OCI-M2 (cell line): ENCODE measurements around the gene FGF7.
"Not testable (repeated sequence)": the region's sequence is repeated elsewhere in the genome, so short reads cannot be mapped to it uniquely, and the experiment has no call there.

ENCODE experiments used
- DNase-seq: peaks from one replicate; lab custom pipeline; 2025; ENCODE audit not compliant: unreplicated experiment; lab: John Stamatoyannopoulos, UW

The FGF7 gene

DNA sequence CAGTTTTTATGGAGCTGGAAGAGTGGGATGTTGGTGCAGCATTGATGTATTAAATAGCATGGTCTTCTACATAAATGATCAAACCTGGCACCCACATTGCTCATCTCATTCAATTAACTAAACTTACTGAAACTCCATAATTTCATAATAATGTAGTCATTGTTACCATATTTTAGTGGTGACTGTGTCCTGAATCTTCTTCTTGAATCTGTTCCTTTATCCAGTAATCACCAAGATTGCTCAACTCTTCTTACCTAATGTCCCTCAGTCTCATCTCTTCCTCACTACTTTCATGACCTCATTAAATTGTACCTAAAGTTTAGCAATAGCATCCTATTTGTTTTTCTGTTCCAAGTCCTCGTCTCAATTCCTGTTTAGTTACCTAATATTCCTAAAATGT lies 69.8 kb downstream of the FGF7 start:
- no peak for DNase-seq

DNA sequence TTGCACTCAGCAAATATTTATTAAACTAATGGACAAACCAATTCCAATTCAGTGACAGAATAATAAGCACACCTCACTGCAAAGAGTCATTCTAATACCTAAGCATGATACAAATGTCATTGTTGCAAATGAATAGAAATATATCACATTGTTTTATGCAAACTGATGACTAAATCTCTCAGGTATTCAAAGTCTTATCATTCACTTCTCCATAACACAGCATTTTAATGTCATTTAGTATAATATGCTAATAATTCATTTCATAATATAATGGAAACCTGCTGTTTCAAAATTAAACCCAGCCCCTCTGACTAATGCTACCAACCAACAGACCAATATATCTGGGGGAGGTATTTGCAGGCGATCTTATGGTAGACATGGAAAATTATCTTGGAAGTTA lies 71.8 kb downstream of the FGF7 start:
- no peak for DNase-seq

DNA sequence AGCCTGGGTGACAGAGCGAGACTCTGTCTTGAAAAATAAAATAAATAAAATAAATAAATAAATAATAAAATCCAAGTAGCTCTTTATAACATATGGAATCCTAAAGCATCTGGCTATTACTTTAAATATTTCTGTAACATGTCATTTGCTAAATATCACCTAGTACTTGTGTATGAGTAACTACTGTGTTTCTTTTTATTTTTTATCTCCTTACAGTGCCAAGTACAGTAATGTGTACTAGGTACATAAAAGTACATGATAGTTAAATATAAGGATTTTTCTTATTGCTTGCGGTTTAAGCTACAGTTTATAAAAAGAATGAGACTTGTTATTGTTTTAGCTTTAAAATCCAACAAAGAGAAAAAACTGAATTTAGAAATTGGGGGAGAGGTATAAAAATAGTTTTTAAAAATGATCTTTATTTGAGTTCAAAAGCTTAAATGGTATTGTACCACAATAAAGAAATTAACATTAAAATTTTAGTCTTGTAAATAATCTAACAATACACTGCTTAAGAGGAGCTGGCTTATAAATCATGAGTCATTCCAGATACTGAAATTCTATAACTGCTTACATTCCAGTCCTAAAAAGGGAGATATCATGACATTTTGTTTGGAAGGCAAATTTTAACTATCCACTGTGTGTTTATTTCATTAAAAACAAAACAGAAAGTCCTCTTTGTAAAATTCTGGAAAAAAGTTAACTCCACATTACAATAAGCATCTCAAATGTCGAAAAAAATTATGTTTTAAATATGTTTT lies 73.1 kb downstream of the FGF7 start:
- no peak for DNase-seq

DNA sequence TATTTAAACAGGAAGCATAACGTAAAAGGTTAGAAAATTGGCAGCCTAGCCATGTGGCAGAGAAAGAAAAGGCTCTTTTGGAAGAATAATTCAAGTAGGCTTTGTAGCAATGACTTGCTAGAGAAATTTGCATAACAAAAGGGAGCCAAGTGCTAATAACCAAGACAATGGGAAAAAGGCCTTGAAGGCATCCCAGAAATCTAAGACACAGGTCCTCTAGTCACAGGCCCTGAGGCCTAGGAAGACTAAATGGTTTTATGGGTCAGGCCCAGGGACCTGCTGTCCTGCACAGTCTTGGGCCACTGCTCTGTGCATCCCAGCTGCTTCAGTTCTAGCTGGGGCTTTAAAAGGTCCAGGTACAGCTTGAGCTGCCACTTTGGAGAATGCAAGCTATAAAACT lies 78.5 kb downstream of the FGF7 start:
- DNase-seq, result no peak

DNA sequence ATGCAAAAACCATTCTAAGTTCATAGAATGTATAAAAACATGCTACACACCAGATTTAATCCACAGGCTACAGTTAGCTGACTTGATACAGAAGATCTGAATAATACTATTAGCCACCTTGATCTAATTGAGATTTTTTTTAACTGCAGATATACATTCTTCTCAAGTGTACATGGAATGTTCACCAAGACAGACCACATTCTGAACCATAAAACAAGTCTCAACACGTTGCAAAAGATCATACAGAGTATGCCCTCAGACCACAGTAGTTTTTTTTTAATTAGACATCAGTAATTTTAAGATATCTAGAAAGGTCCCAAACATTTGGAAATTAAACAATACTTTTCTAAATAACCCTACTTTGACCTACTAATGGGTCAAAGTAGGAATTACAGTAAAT lies 83.3 kb downstream of the FGF7 start:
- DNase-seq, result no peak

DNA sequence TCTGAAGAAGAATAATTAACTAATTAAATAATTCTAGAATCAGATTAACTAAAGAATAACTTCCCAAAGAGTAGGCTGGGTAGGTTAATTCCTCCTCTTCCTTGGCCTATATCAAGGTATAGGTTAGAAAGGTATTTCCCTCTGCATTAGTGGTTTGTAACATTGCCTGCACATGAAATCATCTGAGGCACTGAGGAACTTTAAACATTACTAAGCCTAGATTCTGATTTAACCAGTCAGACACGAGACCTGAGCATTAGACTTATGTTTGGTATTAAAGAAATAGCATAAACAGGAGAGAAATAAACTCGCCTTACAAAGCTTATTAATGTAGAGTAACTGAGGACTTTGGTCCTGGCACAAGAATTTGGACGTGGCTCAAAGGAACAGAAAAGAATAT lies 84.2 kb downstream of the FGF7 start:
- no peak for DNase-seq

DNA sequence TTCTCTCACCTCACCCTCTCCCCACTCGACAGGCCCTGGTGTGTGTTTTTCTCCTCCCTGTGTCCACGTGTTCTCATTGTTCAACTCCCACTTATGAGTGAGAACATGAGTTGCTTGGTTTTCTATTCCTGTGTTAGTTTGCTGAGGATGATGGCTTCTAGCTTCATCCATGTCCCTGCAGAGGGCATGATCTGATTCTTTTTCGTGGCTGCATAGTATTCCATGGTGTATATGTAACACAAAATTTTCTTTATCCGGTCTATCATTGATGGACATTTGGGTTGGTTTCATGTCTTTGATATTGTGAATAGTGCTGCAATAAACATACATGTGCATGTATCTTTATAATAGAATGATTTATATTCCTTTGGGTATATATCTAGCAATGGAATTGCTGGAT lies 89.7 kb downstream of the FGF7 start:
- not testable (repeated sequence) for DNase-seq

DNA sequence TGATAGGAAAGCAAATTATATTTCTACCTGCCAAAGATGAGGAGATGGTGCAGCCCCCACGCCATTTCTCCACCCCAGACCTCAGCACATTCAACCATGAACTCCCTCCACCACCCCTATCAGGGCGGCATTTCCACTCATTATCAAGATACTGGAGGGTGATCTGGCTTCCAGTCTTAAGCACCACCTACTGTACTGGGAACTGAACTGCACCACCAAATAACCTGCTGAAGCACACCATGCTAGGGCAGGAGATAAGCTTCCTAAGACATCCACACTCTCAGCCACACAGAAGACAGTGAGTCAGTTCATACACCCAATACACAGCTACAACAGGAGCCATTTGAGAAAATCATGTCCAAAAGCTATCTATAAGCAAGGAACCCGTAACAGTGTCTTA lies 98.8 kb downstream of the FGF7 start:
- DNase-seq, result no peak

DNA sequence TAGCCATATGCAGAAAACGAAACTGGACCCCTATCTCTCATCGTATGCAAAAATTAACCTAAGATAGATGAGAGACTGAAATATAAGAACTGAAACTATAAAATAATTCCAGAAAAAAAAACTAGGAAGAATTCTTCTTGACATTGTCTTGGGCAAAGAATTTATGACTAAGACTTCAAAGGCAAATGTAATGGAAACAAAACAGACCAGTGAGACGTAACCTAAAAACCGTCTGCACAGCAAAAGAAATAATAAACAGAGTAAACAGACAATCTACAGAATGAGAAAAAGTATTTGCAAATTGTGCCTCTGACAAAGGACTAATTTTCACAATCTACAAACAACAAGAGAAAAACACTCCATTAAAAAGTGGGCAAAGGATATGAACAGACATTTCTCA lies 105.2 kb downstream of the FGF7 start:
- DNase-seq, result no peak

DNA sequence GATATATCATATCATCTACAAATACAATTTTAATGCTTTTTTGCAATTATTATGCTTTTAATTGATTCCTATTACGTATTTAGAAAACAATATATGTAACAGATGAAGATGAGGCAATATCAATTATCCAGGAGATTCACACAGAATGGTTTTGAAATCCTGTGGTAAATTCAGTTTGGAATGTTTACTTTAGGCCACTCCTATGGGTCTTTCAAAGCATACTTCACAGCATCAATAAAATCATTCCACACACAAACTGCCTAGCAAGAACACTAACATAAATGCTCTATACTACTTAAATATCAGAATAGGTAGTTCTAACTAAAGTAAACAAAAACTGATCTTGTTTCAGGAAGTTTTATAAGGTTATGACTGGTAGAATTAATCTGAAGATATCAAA lies 107.0 kb downstream of the FGF7 start:
- DNase-seq, result no peak
